ENCODE data around the gene NFAM1. TPM values are rescaled to one million over a fixed set of nuclear protein-coding genes. Genes with fewer than 3 reads are reported as not detected.

The NFAM1 gene
- total RNA-seq, 1 donor from 2014 or later, result 1.2 TPM

DNA sequence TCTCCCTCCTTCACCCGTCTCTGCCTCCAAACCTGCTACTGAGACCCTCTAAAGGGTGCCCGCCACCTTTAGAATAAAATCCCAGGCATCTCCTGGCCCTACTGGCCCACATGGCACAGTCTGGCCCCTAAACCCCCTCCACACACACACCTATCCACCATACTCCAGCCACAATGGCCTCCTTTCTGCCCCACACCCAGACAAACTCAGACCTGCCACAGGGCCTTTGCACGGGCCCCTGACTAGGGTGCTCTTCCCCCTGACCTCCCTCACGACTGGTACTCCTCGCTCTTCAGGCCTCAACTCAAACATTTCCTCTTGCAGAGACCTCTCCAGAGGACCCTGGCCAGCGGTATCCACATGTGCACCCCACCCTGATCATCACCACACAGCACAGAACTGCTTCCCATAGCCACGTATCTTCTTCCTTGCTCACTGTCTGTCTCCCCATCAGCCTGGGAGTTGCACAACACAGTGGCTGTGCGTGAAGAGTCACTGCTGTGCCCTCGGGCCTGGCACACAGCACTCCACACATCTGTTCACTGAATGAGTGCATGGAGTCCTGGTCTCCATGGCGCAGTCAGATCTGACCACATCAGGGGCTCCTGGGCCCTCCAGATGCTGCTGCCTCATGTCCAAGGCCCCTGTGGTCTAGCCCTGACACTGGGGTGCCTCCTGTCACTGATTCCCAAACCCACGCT, 95.5 kb downstream of the NFAM1 start:
- no peak for DNase-seq (ENCODE audit: low spot score)

DNA sequence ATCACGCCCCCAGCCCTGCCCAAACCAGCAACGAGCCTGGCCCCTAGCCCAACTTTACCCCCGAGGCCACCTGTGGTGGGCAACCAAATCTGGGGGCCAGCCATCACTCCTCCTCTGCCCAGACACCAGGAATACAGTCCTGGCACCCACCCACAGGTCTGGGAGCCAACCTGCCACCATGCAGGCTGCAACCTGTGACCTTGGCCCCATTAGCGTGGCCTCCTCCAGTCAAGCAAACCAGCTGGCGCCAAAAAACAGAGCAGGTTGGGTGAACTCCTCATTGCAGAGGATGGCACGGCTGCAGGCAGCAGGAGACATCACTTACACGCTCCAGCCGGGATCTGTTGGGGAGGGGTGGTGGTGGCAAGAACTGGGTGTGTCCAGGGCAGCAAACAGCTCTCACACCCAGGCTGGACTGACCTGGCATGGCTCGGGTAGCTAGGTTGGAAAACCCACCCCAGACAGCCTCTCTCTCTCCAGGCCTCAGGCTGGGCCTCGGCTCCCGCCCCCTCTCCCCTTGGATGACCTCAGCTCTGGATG, 96.3 kb downstream of the NFAM1 start:
- no peak for DNase-seq (ENCODE audit: low spot score)

DNA sequence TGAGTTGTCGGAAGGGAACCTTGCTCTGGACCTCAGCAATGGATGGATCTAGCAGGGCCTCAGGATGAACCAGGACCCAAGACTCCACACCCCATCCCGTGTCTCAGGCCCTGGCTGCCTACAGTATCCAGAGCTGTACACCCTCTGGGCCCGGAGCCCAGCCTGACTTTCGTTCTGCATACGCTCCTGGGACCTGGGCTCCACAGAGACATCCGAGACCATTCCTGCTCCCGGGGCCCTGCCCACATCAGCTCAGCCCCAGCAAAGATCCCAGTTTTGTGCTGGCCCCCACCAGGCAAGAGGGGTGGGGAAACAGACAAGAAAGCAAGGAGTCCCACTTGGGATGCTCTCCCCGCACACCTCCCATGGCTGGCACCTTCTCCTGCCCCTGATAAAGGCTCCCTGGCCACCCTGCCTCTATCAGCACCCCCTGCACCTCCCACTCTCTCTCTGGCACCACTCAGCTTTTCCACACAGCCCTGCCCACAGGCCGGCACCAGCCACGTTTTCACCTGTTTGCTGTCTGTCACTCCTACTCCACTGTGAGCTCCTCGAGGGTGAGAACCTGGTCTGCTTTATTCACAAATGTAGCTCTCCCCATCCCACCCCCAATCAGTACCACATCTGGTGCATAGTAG, 97.2 kb downstream of the NFAM1 start:
- DNase-seq (ENCODE audit: low spot score), result no peak

DNA sequence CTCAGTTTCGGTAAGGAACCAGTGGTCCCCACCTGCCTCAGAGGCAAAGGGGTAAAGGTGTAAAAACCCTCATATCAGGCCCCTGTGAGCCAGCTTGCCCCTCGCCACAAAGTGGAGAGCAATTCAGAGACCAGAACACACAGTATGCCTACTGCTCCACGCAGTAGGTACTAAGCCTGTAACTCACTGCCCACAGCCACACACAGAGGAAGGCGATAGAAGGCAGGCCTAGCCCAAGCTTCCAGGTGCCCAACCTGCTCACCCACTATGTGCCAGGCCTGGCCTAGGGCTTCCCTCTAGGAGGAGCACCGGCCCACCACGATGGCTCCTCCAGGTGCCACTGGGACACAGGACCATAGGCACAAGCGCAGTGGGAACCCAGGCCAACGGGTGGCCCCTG, 98.7 kb downstream of the NFAM1 start:
- DNase-seq (ENCODE audit: low spot score), result no peak

DNA sequence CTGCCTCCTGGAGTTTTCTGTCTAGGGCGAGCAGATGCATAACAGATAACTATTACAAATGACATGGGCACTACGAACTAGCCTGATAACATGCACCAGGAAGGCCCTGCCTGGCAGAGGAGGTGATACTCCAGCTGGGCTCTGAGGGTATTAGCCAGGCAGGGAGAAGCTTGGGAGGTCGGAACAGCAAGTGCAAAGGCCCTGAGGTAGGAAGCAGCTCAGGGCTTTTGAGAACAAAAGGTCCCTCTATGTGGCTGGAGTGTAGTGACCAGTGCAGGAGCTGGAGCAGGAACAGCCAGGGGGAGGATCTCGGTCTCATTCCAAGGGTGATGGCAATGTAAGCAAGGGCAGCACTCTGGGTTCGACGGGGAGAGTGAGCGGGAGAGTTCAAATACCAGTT, 100.1 kb downstream of the NFAM1 start:
- DNase-seq (ENCODE audit: low spot score), result no peak

DNA sequence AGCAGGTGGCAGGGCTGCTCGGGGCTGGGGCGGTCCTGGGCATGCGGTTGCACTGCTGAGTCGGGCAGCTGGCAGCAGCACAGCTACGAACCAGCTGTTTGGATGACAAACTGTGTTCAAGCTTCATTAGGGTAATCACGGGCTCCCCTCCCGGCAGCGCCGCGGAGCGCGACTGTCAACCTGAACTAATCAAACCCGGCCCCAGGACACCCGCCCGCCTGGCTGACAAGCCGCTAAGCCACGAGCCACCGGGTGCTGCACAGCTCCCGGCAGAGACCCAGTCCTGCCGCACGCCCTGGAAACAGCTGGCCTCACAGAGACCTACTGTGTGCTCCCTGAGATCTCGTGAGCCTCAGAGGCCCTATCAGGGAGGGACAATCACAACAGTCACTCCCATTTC, 101.2 kb downstream of the NFAM1 start:
- DNase-seq (ENCODE audit: low spot score), result no peak

Other genes with a start within 250 kb of the NFAM1 start
- 15.2 TPM for gene TCF20, start 161.8 kb downstream of the NFAM1 start, total RNA-seq (ENCODE audit: insufficient read depth, low replicate concordance)
- 25.8 TPM for gene RRP7A, start 87.4 kb upstream of the NFAM1 start, total RNA-seq (ENCODE audit: insufficient read depth, low replicate concordance)
- not detected for gene SERHL2, start 121.6 kb upstream of the NFAM1 start, total RNA-seq (ENCODE audit: insufficient read depth, low replicate concordance)
- 15.4 TPM for gene POLDIP3, start 182.5 kb upstream of the NFAM1 start, total RNA-seq (ENCODE audit: insufficient read depth, low replicate concordance)
- gene ATP5MGL, start 208.2 kb upstream of the NFAM1 start, total RNA-seq (ENCODE audit: insufficient read depth, low replicate concordance), result 8.4 TPM
- 43.8 TPM for gene CYB5R3, start 217.0 kb upstream of the NFAM1 start, total RNA-seq (ENCODE audit: insufficient read depth, low replicate concordance)